Fibroblast of pulmonary artery (primary cell): Measurements from ENCODE around the gene OR6X1.
A peak's percentile ranks its signal among the peaks of the same experiment; 100 is the strongest.
"Not testable (repeated sequence)": the region's sequence is repeated elsewhere in the genome, so short reads cannot be mapped to it uniquely, and the experiment has no call there.

Experiments used
- DNase-seq: peaks from one replicate; pipeline ENCODE4 v3.0.0-alpha.2; 2010; ENCODE audit warnings: low read depth
- H3K4me3 ChIP-seq: replicated peaks from 2 replicates; pipeline ENCODE4 v1.5.1; 2011; ENCODE audit warnings: low read depth, mild to moderate bottlenecking, control low read depth, low read length, moderate library complexity
- TF ChIP-seq, protein P1 (sequence below): IDR thresholded peaks from 2 replicates; pipeline ENCODE4 v1.5.1; 2011; ENCODE audit warnings: mild to moderate bottlenecking, control low read depth, low read length, inconsistent platforms; ENCODE audit errors: missing control alignments

OR6X1 gene

DNA sequence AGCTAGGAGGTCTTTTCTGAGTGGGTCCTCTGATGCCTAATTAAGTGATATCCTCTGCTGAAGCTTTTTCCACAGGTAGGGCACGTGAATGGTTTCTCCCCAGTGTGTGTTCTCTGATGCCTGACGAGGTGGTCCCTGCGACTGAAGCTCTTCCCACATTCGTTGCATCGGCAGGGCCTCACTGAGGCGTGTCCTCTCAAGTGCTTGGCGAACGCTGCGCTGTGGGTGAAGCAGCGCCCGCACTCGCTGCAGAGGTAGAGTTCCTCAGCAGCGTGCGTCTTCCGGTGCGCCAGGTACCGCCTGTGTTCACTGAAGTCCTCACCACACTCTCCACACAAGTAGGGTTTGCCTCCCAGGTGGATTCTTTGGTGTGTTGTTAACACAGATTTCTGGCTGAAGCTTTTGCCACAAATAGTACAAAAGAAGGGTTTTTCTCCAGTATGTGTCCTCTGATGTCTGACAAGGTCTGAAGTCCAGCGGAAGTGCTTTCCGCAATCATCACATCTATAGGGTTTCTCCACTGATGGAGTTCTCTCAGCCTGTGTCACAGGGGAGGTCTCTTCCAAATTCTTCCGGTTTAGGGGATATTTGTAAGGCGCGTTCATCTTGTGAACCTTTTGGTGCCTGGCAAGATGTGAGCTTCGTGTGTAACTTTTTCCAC is 28.2 kb downstream of the OR6X1 start:
- TF ChIP-seq, protein P1, sequence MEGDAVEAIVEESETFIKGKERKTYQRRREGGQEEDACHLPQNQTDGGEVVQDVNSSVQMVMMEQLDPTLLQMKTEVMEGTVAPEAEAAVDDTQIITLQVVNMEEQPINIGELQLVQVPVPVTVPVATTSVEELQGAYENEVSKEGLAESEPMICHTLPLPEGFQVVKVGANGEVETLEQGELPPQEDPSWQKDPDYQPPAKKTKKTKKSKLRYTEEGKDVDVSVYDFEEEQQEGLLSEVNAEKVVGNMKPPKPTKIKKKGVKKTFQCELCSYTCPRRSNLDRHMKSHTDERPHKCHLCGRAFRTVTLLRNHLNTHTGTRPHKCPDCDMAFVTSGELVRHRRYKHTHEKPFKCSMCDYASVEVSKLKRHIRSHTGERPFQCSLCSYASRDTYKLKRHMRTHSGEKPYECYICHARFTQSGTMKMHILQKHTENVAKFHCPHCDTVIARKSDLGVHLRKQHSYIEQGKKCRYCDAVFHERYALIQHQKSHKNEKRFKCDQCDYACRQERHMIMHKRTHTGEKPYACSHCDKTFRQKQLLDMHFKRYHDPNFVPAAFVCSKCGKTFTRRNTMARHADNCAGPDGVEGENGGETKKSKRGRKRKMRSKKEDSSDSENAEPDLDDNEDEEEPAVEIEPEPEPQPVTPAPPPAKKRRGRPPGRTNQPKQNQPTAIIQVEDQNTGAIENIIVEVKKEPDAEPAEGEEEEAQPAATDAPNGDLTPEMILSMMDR = no peak
- no peak overlapping the region for H3K4me3 ChIP-seq
- DNase-seq = no peak

DNA sequence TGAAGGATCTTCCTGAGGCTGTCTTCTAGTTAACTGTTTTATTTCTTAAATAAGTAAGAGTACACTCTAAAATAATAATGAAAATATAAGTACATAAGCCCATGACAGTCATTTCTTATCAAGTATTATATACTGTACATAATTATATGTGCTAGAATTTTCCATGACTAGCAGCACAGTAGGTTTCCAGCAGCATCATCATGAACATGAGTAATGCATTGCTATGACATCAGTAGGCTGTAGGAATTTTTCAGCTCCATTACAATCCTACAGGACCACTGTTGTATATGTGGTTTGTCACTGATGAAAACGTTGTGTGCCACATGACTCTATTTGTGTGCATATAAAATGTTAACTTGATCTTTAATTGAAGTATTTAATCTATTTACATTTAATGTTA is 34.9 kb downstream of the OR6X1 start:
- TF ChIP-seq, protein P1 = no peak
- peak; percentile 42 for DNase-seq
- H3K4me3 ChIP-seq = no peak overlapping the region

DNA sequence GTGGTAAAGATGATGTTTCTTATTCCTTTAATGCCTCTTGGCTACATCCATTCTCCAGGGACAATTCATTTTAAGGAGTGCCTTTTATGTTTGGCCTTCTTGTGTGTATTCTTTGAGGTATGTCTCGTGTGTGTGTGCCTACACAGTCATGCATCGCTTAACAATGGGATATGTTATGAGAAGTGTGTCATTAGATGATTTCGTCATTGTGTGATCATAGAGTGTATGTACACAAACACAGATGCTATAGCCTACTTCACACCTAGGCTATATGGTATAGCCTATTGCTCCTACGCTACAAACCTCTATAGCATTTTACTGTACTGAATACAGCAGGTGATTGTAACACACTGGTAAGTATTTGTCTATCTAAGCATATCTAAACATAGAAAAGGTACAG is 35.8 kb downstream of the OR6X1 start:
- TF ChIP-seq, protein P1 = no peak
- no peak for DNase-seq
- H3K4me3 ChIP-seq = no peak overlapping the region

DNA sequence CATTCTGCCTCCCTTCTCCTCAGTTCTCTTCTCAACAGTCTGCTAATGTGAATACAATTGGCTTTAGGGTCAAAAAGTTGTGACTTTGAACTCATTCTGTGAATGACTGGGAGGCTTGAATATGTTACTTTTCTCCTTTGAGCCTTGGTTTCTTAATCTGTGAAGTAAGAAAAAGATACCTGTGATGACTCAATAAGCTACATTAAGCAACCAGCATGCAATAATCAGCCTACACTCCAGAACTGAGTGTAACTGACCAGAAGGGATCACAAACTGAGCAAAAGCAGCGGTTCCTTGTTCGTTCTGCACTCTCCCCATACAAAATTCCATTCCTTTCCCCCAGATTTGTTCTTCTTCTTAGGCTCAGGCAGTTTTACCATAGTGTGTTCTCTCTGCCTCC is 36.3 kb downstream of the OR6X1 start:
- TF ChIP-seq, protein P1 = no peak
- H3K4me3 ChIP-seq = no peak overlapping the region
- no peak for DNase-seq

DNA sequence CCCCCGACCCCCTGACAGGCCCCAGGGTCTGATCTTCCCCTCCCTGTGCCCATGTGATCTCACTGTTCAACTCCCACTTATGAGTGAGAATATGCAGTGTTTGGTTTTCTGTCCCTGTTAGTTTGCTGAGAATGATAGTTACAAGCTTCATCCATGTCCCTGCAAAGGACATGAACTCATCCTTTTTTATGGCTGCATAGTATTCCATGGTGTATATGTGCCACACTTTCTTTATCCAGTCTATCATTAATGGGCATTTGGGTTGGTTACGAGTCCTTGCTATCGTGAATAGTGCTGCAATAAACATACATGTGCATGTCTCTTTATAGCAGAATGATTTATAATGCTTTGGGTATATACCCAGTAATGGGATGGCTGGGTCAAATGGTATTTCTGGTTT is 41.7 kb downstream of the OR6X1 start:
- not testable (repeated sequence) for H3K4me3 ChIP-seq, DNase-seq

DNA sequence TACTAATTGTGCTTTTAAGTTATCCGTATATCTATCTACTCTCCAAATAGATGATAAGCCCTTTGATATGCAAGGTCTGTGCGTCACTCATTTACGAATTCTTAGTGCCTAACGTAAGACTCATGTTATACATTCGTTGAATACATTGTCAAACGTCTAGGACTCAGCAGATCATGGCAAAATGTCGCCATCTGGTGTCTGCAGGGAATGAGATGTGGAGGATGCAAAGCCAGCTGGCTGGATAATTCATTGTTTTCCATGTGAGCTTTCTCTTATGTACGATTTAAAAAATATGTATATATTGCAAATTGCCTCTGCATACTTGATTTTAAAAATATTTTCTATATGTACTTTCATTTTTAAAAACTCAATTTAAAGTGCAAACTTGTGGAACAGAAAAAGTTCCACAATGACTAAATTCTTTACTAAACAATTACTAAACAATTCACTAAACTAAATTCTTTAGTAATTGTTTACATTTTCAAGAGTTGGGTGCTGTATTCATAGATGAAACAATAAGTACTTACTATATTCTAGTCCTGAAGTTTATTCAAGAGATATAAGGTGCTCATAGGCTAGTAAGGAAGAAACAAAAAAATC is 46.6 kb downstream of the OR6X1 start:
- H3K4me3 ChIP-seq = no peak overlapping the region
- peak; percentile 85 for DNase-seq
- TF ChIP-seq, protein P1 = peak; percentile 92

DNA sequence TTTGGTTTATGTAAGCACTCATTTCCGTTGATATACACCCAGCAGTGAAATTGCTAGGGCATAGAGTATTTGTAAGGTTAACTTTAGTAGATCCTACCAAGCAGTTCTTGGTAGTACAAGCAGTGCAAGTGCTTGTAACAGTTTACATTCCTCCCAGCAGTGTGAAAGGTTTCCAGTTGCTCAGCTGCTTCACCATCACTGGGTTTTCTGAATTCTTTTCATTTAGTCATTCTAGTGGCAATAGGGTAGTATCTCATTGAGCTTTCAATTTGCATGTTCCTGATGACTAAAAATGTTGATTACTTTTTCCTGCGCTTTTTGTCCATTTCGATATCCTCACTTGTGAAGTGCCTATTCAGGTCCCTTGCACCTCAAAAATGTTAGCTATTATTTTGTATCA is 47.1 kb downstream of the OR6X1 start:
- DNase-seq = no peak
- no peak overlapping the region for H3K4me3 ChIP-seq
- TF ChIP-seq, protein P1 = no peak
